HT1080 (cell line): ENCODE data around the gene CD55. TPM values are rescaled to one million over a fixed set of nuclear protein-coding genes. Genes with fewer than 3 reads are reported as not detected.

Experiments
- DNase-seq: peaks from one replicate; pipeline ENCODE4 v3.0.0-alpha.2; 2015; ENCODE audit warnings: low read depth
- total RNA-seq: library from RNA; depleted of rRNA; stranded (reverse); fragments of >200 nt; shearing (Covaris generic); gene quantifications from 2 replicates; pipeline ENCODE4 v1.2.3, GENCODE V29; 2014

CD55 gene
- total RNA-seq, 1 experiment from 2014 or later, result 41.5 TPM

DNA sequence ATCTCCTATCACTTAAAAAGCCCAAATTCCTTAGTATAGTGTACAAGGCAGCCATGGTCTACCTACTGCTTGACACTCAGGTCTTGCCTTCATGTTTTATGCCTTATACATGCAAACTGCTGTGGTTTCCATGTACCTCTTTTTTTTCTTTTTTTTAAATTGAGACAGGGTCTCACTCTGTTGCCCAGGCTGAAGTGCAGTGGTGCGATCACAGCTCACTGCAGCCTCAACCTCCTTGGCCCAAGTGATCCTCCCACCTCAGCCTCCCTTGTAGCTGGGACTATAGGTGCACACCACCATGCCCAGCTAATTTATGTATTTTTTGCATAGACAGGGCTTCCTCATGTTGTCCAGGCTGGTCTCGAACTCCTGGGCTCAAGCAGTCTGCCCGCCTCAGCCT, 8.0 kb downstream of the CD55 start:
- DNase-seq, result no peak

DNA sequence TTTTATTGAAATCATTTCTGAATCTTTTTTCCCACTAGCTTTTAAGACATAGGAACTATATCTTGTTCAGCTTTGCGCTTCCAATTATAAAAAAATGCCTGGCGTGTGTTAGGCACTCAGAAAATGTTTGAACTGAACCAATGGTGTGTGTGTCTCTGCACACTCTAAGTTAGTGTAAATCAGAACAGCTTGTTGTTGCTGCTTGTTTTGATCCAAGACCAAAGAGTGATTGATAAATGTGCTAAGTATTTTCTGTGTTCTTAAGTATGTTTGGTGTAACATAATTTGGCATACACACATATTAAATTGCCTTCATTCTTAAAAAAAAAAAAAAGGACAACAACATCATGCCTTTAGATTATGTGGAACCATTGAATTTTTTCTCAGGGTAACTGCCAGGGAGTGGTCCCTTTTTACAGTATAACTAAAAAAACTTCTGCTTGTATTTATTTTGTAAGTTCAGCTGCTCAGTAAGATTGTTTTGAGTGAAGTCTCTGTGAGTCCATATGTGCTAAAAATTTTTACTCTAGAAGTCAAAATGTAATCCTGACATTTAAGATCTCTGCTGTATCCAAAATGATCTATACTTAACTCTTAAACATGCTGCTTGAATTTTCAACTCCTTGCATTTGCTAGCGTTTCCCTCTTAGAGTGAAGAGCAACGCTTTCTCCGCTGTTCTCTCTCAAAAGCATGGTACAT, 8.7 kb downstream of the CD55 start:
- no peak for DNase-seq

GRCh38 chr1:207331354-207332313, 10.2 kb downstream of the CD55 start:
- no peak for DNase-seq

DNA sequence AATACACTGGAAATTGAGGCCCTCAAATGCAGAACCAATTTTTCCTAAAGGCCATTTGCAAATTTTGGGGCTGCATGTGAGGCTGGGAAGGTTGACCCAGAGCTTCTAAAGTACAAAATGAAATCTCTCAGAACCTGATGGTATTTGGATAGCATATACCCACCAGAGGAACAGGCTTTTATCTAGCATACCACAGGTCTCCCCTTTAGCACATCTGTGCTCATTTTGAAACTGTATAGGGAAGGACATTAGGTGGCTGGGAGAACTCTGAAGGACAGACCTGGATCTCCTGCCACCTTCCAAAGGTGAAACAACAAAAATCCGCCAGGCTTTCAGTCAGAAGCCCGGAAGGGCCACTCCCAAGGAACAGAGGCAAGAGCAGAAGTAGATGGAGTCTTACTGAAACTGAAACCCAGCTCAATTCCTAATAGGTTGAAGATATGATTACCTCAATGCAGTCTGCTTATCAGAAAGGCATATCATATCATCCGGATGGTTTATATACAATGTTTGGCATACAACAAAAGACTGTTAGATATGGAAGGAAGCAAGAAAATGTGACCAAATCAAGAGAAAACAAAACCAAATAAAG, 11.6 kb downstream of the CD55 start:
- no peak for DNase-seq

- DNase-seq, result no peak
Observed at GRCh38 chr1:207333620-207334019, 12.1 kb downstream of the CD55 start.

GRCh38 chr1:207334337-207334736, 12.9 kb downstream of the CD55 start:
- no peak for DNase-seq

DNA sequence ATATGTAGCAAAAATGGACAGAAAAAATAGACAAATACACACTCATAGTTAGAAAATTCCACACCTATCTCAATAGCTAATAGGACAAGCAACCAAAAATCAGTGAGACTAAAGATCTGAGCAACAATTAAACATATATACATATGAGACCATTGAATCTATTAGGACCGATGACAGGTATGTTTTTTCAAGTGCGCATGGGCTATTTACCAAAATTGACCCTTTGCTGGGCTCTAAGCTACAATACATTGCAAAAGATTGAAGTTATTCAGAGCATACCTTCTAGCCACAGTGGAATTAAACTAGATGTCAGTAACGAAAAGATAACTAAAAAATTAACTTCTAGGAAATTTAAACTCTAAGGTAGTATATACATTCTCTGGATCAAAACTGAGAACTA, 13.7 kb downstream of the CD55 start:
- DNase-seq, result no peak

GRCh38 chr1:207335695-207336363, 14.4 kb downstream of the CD55 start:
- no peak for DNase-seq

DNA sequence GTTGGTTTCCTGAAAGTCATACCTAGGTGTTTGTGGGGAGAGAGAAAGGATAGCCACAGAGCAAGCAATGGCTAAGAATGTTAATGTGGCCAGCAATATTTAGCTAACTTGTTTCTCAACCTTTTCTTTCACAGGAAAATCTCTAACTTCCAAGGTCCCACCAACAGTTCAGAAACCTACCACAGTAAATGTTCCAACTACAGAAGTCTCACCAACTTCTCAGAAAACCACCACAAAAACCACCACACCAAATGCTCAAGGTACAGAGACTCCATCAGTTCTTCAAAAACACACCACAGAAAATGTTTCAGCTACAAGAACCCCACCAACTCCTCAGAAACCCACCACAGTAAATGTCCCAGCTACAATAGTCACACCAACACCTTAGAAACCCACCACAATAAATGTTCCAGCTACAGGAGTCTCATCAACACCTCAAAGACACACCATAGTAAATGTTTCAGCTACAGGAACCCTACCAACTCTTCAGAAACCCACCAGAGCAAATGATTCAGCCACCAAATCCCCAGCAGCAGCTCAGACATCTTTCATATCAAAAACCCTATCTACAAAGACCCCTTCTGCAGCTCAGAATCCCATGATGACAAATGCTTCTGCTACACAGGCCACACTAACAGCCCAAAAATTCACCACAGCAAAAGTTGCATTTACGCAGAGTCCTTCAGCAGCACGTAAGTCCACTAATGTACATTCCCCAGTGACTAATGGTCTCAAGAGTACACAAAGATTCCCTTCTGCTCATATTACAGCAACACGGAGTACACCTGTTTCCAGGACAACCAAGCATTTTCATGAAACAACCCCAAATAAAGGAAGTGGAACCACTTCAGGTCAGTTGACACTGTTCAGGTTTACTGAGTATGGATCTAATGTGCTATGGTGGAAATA, 15.3 kb downstream of the CD55 start:
- DNase-seq, result peak; percentile 58

DNA sequence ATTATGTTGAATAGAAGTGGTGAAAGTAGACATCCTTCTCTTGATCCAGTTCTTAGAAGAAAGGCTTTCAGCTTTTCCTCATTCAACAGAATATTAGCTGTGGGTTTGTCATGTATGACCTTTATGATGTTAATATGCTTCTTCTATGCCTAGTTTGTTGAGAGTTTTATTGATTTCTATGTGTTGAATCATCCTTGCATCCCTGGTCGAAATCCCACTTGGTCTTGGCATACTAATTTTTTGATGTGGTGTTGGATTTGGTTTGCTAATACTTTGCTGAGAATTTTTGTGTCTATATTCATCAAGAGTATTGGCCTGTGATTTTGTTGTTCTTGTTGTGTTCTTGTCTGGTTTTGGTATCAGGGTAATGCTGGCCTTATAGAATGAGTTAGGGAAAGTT, 20.9 kb downstream of the CD55 start:
- no peak for DNase-seq

DNA sequence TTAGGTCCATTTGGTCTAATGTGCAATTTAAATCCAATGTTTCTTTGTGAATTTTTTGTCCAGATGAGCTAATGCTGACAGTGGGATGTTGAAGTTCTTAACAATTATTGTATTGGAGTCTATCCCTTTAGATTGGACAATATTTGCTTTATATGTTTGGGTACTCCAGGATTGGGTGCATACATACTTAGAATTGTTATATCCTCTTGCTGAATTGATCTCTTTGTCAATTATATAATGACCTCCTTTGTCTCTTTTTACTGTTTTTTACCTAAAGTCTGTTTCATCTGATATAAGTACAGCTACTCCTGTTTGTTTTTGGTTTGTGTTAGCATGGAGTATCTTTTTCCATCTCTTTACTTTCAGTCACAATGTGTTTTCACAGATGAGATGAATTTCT, 22.2 kb downstream of the CD55 start:
- no peak for DNase-seq

DNA sequence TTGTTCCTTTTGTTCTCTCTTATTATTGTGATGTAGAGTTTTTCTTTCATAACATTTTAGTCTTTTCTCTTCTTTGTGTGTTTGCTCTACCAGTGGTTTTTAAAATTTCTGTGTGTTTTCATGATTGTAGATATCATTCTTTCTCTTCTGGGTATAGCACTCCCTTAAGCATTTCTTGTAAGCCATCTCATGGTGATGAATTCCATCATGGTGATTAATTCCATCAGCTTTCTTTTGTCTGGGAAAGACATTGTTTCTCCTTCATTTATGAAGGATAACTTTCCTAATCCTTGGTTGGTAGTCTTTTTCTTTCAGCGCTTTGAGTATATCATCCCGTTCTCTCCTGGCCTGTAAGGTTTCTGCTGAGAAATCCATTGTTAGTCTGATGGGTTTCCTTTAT, 22.7 kb downstream of the CD55 start:
- no peak for DNase-seq

- no peak for DNase-seq
Observed at GRCh38 chr1:207345644-207346477, 24.4 kb downstream of the CD55 start.

DNA sequence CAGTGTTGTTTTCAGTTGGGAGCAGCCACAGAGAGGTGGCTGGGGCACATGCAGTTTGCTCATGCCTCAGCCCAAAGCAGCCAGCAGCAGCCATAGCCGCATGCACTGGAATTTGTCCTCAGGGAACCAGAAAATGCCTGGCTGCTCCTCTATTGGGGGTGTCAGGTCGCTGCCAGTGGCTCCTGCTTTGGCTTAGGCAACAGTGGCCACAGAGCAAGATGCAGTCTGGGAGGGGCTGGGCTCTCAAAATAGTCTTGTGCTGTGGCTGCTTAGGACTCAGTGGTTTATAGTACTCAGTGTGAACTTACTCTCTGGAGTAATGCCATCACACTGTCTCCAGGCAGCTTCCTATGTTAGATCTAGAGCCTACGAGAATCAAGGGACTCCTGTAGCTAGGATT, 25.0 kb downstream of the CD55 start:
- DNase-seq, result no peak

GRCh38 chr1:207349979-207350378, 28.5 kb downstream of the CD55 start:
- no peak for DNase-seq

GRCh38 chr1:207352554-207352953, 31.1 kb downstream of the CD55 start:
- no peak for DNase-seq

GRCh38 chr1:207355060-207355459, 33.6 kb downstream of the CD55 start:
- DNase-seq, result peak; percentile 29

DNA sequence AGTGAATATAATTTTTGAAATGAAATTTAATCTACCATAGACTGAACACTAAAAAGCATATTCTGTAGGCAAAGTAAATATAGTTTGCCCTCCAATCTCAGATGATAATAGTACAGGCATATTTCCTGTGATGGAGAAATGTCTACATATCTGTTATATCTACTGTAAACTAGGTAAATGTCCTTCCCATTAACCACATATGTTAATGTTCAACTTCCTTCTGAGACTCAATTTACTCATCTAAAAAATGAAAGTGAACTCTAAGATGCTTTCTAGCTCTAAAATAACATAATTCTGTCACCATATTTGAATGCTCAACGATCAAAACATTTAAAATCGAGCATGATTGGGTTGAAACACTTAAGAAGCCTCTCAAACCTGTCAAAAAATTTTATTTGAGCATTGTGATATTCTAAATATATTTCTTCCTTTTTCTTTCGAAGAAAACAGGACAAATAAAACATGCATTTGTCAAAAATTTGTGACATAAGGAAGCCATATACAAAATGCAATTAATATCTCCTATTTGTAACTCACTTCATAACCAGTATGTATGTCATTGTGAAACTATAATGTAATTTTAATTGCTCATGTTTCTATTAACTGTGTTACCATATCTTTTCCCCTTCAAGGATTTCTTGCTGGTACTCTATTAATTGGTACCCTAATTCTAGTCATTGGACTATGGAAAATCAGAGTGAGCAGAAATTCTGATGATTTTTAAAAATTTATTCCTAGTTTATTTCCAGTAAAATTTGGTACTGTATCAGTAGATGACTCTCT, 34.2 kb downstream of the CD55 start:
- DNase-seq, result no peak

GRCh38 chr1:207361029-207361428, 39.6 kb downstream of the CD55 start:
- DNase-seq, result no peak
